GM12874 (cell line): Measurements from ENCODE around the gene C19orf53.

Source experiments
- TF ChIP-seq, protein P1 (sequence below): IDR thresholded peaks from 2 replicates; pipeline ENCODE4 v1.5.1; 2011; ENCODE audit warnings: low read depth, mild to moderate bottlenecking, control low read depth, low read length, moderate library complexity; ENCODE audit not compliant: insufficient read depth

Gene C19orf53

DNA sequence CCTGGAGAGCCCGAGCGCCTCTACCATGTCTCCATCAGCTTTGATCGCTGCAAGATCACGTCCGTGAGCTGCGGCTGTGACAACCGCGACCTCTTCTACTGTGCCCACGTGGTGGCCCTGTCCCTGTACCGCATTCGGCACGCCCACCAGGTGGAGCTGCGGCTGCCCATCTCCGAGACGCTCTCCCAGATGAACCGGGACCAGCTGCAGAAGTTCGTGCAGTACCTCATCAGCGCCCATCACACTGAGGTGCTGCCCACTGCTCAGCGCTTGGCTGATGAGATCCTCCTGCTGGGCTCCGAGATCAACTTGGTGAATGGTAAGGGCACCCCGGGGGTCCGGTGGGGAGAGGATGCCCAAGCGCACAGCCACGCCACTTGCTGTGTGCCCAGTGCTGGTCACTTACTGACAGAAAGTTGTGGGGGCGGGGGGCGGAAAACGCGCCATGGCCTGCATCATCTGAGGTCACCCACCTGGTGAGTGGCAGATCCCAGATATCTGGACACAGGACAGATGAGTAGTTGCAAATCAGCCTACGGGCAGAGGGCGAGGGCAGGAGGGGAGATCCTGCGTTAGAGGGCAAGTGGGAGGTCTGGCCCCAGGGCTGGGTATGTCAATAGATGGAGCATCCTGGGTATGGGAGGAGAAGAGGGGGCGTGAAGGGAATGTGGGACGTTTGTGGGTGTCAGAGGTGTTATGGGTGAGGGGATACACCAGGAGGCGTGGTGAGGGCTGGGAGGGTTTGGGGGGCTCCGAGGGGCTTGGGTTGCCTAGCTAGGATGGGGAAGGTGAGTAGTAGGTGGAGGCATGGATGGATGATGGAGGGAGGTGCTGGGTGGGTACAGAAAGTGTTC, 30.8 kb downstream of the C19orf53 start:
- TF ChIP-seq, protein P1, sequence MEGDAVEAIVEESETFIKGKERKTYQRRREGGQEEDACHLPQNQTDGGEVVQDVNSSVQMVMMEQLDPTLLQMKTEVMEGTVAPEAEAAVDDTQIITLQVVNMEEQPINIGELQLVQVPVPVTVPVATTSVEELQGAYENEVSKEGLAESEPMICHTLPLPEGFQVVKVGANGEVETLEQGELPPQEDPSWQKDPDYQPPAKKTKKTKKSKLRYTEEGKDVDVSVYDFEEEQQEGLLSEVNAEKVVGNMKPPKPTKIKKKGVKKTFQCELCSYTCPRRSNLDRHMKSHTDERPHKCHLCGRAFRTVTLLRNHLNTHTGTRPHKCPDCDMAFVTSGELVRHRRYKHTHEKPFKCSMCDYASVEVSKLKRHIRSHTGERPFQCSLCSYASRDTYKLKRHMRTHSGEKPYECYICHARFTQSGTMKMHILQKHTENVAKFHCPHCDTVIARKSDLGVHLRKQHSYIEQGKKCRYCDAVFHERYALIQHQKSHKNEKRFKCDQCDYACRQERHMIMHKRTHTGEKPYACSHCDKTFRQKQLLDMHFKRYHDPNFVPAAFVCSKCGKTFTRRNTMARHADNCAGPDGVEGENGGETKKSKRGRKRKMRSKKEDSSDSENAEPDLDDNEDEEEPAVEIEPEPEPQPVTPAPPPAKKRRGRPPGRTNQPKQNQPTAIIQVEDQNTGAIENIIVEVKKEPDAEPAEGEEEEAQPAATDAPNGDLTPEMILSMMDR: 0 out of 2 replicates have a peak, but pooled peaks have one; percentile 11

DNA sequence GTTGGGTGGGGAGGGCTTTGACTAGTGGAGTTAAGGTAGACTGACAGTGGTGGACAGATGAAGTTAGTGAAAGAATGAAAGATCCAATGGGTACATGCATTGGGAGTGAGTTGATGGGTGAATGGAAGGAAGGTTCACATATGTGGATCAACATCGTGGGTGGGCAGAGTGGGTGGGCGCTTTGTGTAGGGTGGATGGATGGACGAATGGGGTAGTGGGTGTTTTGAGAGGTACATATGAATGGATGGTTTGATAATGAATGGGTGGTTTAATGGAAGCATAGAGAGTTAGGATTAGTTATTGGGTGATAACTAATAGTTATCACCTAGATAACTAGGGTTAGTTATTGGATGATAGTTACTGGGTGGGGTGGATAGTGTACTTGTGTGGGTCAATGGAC, 32.5 kb downstream of the C19orf53 start:
- TF ChIP-seq, protein P1: no peak

DNA sequence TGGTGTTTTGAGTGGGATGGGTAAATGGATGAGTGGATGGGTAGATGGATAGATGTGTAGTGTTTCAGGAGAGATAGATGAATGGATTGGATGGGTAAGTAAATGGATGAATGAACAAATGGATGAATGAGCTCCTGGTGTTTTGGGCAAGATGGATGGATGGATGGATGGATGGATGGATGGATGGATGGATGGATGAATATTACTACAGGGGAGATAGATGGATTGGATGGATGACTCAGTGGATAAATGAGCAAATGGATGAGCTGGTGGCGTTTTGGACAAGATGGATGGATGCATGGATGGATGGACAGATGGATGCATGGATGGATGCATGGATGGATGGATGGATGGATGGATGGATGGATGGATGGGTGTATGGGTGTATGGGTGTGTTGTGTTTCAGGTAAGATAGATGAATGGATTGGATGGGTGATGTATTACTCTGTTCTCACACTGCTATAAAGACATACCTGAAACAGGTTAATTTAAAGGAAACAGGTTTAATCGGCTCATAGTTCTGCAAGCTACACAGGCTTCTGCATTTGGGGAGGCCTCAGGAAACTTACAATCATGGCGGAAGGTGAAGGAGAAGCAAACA, 33.3 kb downstream of the C19orf53 start:
- TF ChIP-seq, protein P1: no peak

DNA sequence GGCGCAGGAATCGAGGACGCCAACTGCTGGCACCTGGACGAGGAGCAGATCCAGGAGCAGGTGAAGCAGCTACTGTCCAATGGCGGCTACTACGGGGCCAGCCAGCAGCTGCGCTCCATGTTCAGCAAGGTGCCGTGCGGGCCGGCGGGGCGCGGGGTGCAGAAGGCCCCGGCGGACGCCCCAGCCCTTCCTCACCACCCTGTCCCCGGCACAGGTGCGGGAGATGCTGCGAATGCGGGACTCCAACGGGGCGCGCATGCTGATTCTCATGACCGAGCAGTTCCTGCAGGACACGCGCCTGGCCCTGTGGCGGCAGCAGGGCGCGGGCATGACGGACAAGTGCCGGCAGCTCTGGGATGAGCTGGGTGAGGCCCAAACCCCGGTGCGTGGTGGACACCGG, 34.6 kb downstream of the C19orf53 start:
- TF ChIP-seq, protein P1: no peak

DNA sequence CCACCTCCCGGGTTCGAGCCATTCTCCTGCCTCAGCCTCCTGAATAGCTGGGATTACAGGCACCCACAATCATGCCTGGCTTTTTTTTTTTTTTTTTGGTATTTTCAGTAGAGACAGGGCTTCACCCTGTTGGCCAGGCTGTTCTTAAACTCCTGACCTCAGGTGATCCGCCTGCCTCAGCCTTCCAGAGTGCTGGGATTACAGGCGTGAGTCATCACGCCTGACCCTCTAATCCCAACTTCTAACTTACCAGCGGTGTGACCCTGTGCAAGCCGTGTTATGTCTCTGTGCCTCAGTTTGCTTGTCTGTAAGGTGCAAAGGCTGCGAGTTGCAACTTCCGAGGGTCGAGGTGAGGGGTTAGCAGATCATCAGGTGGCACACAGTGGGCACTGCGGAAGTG, 38.3 kb downstream of the C19orf53 start:
- TF ChIP-seq, protein P1: no peak

DNA sequence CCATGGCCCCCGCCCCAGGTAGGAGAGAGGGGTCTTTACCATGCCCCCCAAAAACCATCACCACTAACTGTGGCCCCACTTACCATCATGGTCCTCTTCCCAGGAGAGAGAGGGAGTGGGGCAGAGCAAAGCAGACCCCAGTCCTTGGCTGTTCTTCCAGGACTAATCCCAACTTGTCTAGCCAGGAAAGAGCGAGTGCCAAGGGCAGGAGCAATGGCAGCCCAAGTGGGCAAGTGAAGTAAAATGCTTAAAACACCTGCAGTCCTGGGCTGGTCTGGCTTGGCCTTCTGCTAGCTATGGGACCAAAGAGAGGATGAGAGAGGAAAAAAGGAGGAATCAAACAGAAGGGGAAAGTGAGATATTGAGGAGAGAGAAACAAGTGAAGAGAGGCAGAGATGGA, 38.9 kb downstream of the C19orf53 start:
- TF ChIP-seq, protein P1: no peak

DNA sequence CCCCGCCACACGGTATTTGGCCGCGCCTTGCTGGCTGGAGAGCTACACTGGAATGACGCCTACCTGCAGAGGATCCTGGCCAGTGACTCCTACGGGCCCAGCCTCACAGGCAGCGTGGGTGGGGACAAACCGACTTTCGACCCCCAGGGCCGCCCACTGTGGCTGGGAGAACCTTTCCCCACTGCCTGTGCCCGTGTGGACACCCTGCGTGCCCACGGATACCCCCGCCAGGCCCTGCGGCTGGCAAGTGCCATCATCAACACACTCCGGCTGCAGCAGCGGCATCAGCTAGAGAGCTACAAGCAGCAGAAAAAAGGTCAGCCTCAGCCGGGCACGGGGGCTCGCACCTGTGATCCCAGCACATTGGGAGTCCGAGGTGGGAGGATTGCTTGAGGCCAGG, 40.3 kb downstream of the C19orf53 start:
- TF ChIP-seq, protein P1: no peak
